Heart right ventricle (tissue), 16 donors: ENCODE measurements around the gene SCN2A. TPM values are rescaled to one million over a fixed set of nuclear protein-coding genes. Genes with fewer than 3 reads are reported as not detected.

Experiments
- ATAC-seq, 8 donors: fragments of 200-7000 bp; cut with Tn5 transposase; one replicate each; pipeline ENCODE4 v1.9.1; 2020; ENCODE audit warnings: mild to moderate bottlenecking in 8 of 8, moderate library complexity in 8 of 8, moderate number of reproducible peaks in 1 of 8
- DNase-seq, 2 donors: peaks; one replicate each; pipeline ENCODE4 v3.0.0-alpha.2; 2020
- H3K27ac ChIP-seq, 10 donors: fragments of 200-600 bp; sonication (generic) in 2 of 10; one replicate each; pipeline versions ENCODE4 v1.5.0 to v1.8.0; 2020 to 2022; ENCODE audit warnings: mild to moderate bottlenecking in 3 of 10
- H3K27me3 ChIP-seq, 7 donors: fragments of 200-600 bp; one replicate each; pipeline ENCODE4 v1.8.0; 2021 to 2022; ENCODE audit warnings: mild to moderate bottlenecking in 2 of 7
- H3K36me3 ChIP-seq, 9 donors: fragments of 200-600 bp; sonication (generic) in 1 of 9; one replicate each; pipeline versions ENCODE4 v1.5.0 to v1.8.0; 2020 to 2022; ENCODE audit warnings: mild to moderate bottlenecking in 2 of 9
- H3K4me1 ChIP-seq, 9 donors: fragments of 200-600 bp; sonication (generic) in 1 of 9; one replicate each; pipeline versions ENCODE4 v1.5.0 to v1.8.0; 2020 to 2022; ENCODE audit warnings: mild to moderate bottlenecking in 4 of 9
- H3K4me3 ChIP-seq, 10 donors: fragments of 200-600 bp; sonication (generic) in 2 of 10; one replicate each; pipeline versions ENCODE4 v1.5.0 to v1.8.0; 2020 to 2022; ENCODE audit warnings: mild to moderate bottlenecking in 7 of 10, moderate library complexity in 2 of 10
- H3K9me3 ChIP-seq, 11 donors: fragments of 200-600 bp in 10 of 11; sonication (generic) in 2 of 11; one replicate each; pipeline versions ENCODE4 v1.5.0 to v1.8.0; 2013 to 2022; ENCODE audit warnings: mild to moderate bottlenecking in 2 of 11, control low read depth in 1 of 11, moderate library complexity in 1 of 11
- CTCF ChIP-seq, 9 donors: fragments of 200-600 bp; sonication (generic) in 2 of 9; IDR thresholded peaks; one replicate each; pipeline versions ENCODE4 v1.5.0 to v1.8.0; 2021 to 2022; ENCODE audit warnings: antibody characterized with exemption in 9 of 9, mild to moderate bottlenecking in 5 of 9, moderate library complexity in 1 of 9
- whole genome bisulfite sequencing, 2 donors: extraction: QIAGEN DNeasy Blood & Tissue Kit; methylation state at CpG; one replicate each; pipeline ENCODE4 v1.1.7; 2013; ENCODE audit warnings: inconsistent platforms in 1 of 2; 5-methylcytosine and 5-hydroxymethylcytosine counted together
- intact Hi-C, 10 donors: fragments of 100-400 bp; cut with DNase I; formaldehyde crosslinking; loops; one replicate each; pipeline versions ENCODE4 v1.11.1 to v1.14.2; 2022
- polyA plus RNA-seq, 2 donors: library from polyadenylated mRNA; stranded (reverse); fragments of 200-250 nt; gene quantifications; one replicate each; pipeline ENCODE4 v1.2.3, GENCODE V29; 2013
- total RNA-seq, 10 donors: library from RNA; stranded (reverse); fragmentation: NEBNext Ultra II Directional in 3 of 10; extraction: Animal tissue kit (Norgen Biotek cat#: 25700) in 3 of 10; gene quantifications; one replicate each; pipeline versions ENCODE4 v1.2.1 to v1.2.4, GENCODE V29; 2021 to 2023
- donor health status: Arrhythmogenic right ventricular cardiomyopathy.
- donor health status: ischemic (EF 13 %, LVEDD 7.1; RV severe dilation, severe dysfunction).
- donor health status: healthy with polysubstance abuse.
- donor health status: DM: no; HTN: yes; CAD: no.
- donor health status: DM: no; HTN: no; CAD: no.
- donor health status: ischemic (EF 25% LVEDD 6.9; RV normal size, moderate dysfunction).
- donor health status: ischemic (EF 25% LVEDD 5.7; RV mildly dilated, moderate dysfunction).
- donor health status: healthy.
- donor health status: DM: yes; HTN: yes; CAD: no.
- donor health status: Ischemic cardiomyopathy.
- donor health status: ischemic (EF 35%, LVEDD 5.7; RV mildly dilated, moderate dysfunction).
- donor health status: nonischemic (EF 11% LVEDD 7.7; RV severe dilation, severe dysfunction).
- donor health status: DM: yes; HTN: yes; CAD: no.
- donor health status: PGD.
- donor health status: ischemic (EF 29% LVEDD 5.4; RV normal size, mild dysfunction).
- donor health status: nonischemic (EF 23%, LVEDD 6.1; RV moderate dilation, normal function).

The SCN2A gene
- total and polyA plus RNA-seq, 12 donors = 0.01 to 0.26 (median 0.07) TPM; not detected in 2

DNA sequence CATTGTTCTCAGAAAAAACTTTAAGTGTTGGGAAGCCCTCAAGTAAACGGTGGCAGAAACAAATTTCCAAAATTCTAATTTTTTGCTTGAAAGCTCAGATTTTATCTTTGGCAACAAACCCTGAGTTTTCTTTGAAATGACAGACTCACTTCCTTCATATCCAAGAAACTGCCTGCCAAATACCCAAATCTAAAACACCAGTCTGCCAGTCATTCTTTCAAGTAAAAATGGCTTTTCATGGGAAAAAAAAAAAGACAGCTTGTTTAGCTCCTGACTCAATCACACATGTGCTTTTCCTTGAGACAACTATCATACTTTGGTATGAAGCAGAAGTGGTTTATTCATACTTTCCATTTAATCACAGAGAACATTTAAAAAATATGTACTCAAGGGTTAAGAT is 189.7 kb downstream of the SCN2A start:
- Histone ChIP-seq H3K4me3 (no peak overlapping the region), H3K27ac (no peak overlapping the region), H3K27me3 (no peaks in the 10 kb centered on the region), H3K36me3 (no peaks in the 10 kb centered on the region), H3K9me3 (no peaks in the 10 kb centered on the region), H3K4me1 (no peaks in the 10 kb centered on the region)
- intact Hi-C loops = no loop called here
- ATAC-seq (no peak), DNase-seq (no peak)
- WGBS, 2 donors = 61 to 80% methylated on average over 1 of the region's 1 CpG
- no peak for TF ChIP-seq CTCF (IDR thresholded peaks at IDR 0.05)

- no peaks in the 10 kb centered on the region for H3K36me3 ChIP-seq
- intact Hi-C loops = no loop called here
- no peaks in the 10 kb centered on the region for H3K9me3 ChIP-seq
- no peak for TF ChIP-seq CTCF (IDR thresholded peaks at IDR 0.05)
- no peak overlapping the region for H3K27ac ChIP-seq
- H3K27me3 ChIP-seq = no peaks in the 10 kb centered on the region
- no peaks in the 10 kb centered on the region for H3K4me1 ChIP-seq
- H3K4me3 ChIP-seq = no peak overlapping the region
- ATAC-seq = no peak
- no peak for DNase-seq
Observed at GRCh38 chr2:165431014-165431413, 191.8 kb downstream of the SCN2A start.

GRCh38 chr2:165432234-165432966 is 193.2 kb downstream of the SCN2A start:
- no peak overlapping the region for H3K4me3 ChIP-seq
- H3K4me1 ChIP-seq = no peaks in the 10 kb centered on the region
- no peak overlapping the region for H3K27ac ChIP-seq
- TF ChIP-seq CTCF (IDR thresholded peaks at IDR 0.05) = no peak
- H3K36me3 ChIP-seq = no peaks in the 10 kb centered on the region
- ATAC-seq (no peak), DNase-seq (no peak)
- intact Hi-C loops = no loop called here
- no peaks in the 10 kb centered on the region for H3K27me3 ChIP-seq
- no peaks in the 10 kb centered on the region for H3K9me3 ChIP-seq

- H3K4me3 ChIP-seq = no peak overlapping the region
- H3K4me1 ChIP-seq = peaks cover 0 to 2% (median 0%) of the 10 kb centered on the region in 9 donors
- no peak overlapping the region for H3K27ac ChIP-seq
- intact Hi-C loops = no loop called here
- DNase-seq (no peak), ATAC-seq (no peak)
- H3K27me3 ChIP-seq = no peaks in the 10 kb centered on the region
- H3K36me3 ChIP-seq = no peaks in the 10 kb centered on the region
- no peaks in the 10 kb centered on the region for H3K9me3 ChIP-seq
- 46 to 58% methylated on average over 1 of the region's 1 CpG for WGBS, 2 donors
- no peak for TF ChIP-seq CTCF (IDR thresholded peaks at IDR 0.05)
Observed at GRCh38 chr2:165434865-165435496, 195.8 kb downstream of the SCN2A start.
